GM18505 (cell line): ENCODE results near the gene SEPTIN12.

ENCODE experiments used
- ATAC-seq: cut with Tn5 transposase; IDR thresholded peaks from one replicate; pipeline ENCODE4 v1.9.1; 2021; ENCODE audit not compliant: unreplicated experiment
- POLR2A ChIP-seq: IDR thresholded peaks from 4 replicates; pipeline ENCODE4 v1.6.1; 2011; ENCODE audit warnings: borderline replicate concordance; ENCODE audit not compliant: insufficient read depth, insufficient read length; ENCODE audit errors: extremely low read depth

Gene SEPTIN12, protein sequence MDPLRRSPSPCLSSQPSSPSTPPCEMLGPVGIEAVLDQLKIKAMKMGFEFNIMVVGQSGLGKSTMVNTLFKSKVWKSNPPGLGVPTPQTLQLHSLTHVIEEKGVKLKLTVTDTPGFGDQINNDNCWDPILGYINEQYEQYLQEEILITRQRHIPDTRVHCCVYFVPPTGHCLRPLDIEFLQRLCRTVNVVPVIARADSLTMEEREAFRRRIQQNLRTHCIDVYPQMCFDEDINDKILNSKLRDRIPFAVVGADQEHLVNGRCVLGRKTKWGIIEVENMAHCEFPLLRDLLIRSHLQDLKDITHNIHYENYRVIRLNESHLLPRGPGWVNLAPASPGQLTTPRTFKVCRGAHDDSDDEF

DNA sequence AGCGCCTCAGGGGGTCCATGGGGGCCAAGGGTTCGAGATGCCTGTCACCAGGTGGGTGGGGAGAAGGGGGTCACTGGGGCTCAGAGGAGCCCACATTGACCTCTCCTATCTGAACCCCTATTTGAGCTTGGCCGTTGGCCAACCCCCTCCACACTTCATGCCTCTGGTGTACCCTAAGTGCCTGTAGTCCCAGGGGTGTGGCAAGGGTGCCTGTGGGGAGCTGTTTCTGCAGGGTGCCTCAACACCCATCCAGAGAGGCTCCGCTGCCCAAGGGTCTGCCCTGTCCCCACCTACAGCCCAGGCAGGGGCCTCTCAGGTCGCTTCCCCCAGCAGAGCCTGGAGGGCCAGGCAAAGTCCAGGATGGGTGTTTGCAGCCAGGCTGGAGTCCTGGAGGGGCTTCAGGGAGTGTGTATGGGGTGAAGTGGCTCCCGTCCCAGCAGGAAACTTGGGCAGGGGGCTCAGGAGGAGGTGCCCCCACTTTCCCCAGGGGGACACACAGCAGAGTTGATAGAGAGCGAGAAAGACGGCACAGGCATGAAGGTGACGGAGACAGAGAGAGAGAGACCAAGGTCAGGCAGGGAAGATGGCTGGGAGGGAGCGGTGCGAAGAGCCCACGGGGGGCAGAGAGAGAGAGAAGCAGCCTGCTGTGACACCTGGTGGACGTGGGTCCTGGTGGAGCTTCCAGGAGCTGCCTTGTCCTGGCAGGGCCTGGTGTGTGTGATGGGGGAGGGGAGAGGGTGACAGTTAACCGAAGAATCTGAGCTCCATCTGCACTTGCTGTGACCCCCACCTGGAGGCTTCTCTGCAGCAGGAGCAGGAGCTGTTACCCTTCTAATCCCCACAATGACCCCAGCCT lies at the start of gene SEPTIN12:
Gene SEPTIN12, minus strand, starts transcription at position 719 of the 856 bp plus-strand sequence. Its CDS starts 700 bp downstream, at position 19.
- TF ChIP-seq POLR2A, result no peak

DNA sequence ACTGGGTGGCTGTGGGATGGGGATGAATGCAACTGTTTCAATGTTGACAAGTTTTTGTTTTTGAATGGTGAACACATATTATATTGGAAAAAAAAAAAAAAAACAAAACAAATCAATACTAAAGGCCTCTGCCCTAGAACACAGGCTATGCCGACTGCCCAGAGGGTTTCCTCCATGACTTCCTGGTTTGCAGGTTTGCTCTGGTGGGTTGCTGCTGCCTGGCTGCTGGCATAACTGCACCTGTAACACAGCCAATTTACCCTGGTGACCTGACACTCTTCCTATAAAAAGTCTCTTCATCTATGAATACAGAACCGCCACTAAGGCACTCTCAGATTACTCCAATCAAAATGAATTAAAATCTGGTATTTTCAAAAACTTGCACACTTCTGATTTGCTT lies 48.6 kb upstream of the SEPTIN12 start:
- no peak for TF ChIP-seq POLR2A
- ATAC-seq, result no peak

More for the DNA sequence above, at the start of gene SEPTIN12:
- ATAC-seq, result no peak

DNA sequence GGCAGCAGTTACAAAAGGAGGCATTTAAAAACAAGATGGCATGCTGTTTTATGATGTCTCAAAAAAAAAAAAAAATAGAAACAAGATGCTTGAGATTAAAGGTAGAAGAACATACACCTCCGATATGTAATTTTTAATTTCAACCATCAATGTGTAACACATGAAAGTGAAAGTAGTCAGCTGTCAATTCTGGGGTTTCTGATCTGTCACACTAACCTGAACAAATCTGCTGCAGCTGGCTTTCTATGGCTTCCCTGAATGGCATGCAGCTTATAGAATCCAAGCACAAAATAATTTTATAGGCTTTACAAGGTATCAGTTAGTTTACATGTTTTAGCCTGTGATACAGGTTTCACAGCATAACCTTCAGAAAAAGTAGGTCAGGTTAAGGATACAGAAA lies 45.4 kb upstream of the SEPTIN12 start:
- no peak for TF ChIP-seq POLR2A
- no peak for ATAC-seq

DNA sequence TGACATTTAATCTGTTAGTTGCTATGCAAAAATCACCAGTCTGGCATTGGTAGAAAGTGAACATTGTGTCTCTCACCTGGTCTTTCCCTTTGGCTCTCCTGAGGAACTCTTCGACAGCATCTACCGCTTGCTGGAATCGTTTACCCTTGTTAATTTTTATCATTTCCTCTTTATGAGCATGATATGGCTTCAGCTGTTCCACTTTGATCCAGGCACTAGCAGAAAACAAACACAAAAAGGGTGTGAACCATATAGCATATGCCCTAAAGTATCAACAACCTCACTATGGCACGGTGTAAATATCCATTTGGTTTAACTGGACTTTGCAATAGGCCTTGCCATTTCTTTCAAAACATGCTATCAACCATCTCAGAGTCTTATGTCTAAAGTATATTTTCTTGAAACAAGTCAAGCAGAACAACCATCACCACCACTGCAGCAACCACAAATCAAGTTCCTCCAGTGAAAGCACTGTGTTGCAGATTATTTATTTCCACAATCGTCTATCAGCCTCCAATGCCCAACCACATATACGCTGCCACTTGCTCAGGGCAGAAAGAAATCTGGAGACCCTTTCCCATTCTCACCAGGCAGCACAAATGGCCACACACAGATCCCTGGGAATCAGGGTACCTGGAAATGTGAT lies 44.7 kb upstream of the SEPTIN12 start:
- TF ChIP-seq POLR2A, result no peak
- ATAC-seq, result no peak

DNA sequence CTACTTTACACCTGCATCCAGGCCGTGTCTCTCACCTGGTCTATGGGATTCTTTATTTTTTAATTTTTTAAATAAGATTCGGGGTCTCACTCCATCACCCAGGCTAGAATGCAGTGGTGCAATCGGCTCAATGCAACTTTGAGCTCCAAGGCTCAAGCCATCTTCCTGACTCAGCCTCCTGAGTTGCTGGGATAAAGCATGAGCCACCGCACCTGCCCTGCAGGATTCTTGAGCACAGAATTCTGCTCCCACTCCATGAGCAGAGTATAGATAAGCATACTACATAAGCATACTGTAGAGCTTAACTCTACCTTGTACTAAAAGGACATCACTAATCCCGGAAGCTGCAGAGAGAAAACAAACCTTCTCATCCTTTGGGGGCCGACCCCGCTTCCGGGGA lies 43.5 kb upstream of the SEPTIN12 start:
- ATAC-seq, result no peak
- TF ChIP-seq POLR2A, result no peak

DNA sequence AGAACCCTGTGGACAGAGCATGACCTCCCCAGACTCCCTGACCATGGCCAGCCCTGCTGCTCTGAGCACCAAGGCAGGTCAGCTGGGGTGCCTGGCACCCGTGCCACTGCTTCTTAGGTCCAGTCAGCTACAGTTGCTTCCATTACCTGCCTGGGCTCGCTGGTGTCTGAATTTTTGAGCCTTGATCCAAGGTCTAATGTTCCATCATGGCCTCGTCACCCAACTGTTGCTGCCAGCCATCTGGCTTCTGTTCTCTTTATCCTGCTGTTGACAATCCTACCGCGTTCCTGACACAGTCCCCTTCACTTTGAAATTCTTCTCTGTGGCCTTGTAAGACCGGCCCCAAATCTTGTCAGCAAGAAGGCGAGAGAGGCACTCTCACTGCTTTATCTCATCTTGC lies 42.3 kb upstream of the SEPTIN12 start:
- no peak for ATAC-seq
- no peak for TF ChIP-seq POLR2A

DNA sequence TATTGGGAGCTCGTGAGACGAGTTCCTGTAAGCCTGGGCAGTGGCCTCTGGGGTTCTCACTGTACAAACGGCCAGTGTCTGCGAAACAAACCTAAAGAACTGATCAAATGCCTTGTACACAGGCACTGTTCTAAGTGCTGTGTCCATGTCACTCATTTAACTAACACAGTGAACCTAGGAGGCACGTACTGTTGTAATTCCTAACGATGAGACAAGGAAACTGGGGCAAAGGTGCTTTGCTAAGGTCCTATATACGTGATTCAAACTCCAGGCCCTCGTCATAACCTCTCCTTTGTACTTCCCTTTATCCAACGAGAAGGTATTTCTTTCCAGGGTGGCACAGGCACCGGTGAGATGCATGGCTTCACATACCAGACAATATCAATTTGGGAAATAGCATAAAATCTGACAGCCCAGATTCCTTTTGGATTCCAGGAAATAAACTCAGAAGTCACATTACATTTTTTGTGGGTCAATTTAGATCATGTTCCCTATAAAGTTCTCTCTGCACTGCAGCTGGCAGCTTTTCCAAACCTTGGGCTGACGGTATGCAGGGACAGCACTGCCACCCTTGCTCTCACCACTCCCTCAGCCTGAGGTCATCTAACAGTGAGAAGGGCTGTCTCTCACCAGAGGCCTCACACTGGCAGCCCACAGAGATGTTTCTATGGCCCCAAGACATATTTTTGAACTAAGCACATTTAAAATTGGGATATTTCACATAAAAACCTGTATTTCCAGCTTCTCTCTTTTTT lies 40.6 kb upstream of the SEPTIN12 start:
- TF ChIP-seq POLR2A, result no peak
- no peak for ATAC-seq

DNA sequence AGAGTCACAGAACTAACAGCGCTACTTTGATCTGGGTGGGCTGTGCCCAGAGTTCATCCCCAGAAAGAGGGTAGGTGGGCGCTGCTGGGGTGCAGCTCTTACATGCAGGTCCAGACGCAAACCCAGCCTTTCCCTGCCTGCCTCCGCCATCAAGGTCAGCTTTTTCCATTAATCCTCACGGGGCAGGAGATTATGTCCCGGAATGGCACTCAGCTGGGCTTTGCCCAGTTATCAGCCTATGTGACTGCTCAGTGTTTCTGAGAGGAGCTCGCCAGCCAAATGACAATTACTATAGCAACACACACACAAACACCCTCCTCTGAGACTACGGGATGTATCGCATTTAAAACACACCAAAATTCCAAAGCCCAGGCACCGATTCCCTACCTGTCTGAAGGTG lies 38.8 kb upstream of the SEPTIN12 start:
- no peak for TF ChIP-seq POLR2A
- ATAC-seq, result no peak

DNA sequence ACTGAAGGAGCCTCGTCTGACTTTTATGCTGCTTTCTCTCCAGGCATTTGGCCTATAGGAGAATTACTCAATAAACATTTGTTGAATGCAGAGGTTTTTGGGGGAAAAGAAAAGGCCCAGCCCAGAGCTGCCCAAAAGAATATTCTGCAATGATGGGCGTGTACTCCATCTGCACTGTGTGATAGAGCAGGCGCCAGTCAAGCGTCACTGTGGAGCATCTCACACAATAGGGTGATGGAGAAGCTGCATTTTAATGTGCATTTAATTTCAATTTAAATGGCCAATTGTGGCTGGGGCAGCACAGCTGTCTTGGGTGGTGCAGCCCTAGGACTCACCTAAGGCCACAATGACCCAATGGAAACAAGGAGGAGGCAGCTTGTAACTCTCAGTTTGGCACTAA lies 38.4 kb upstream of the SEPTIN12 start:
- no peak for ATAC-seq
- TF ChIP-seq POLR2A, result no peak

DNA sequence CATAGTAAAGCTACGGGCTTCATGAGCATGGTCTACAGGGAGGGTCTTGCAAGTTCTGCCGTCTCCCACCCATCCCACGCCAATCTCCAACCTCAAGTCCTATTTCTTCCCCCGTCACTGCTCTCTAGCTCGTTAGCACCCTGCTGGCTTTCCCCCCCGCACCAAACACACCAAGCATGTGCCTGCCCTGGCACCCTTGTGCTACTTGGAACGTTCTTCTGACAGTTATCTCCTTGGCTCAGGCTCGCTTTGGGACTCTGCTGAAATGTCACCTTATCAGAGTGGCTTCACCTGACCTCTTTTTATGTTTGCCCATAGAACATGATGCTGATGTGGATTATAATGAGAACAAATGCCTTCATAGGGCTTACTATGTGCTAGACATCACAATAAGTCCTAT lies 37.1 kb upstream of the SEPTIN12 start:
- TF ChIP-seq POLR2A, result no peak
- no peak for ATAC-seq

DNA sequence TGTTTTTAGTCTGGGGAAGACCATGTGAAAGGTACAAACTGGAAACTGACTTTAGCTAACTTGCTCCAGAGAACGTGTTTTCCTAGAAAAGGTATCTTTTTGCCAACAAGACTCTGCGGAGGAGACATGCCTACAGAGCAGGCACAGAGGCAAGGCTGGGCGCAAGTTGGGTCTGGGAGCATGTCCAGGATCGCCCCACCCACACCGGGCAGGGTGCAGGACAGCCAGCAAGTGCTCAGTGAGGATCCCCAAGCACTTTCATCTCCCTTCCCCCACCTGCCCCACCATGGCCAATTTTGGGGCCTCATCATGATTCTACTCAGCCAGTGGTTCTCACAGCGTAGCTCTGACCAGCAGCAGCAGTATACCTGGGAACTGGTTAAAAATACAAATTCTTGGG lies 32.5 kb upstream of the SEPTIN12 start:
- no peak for ATAC-seq
- TF ChIP-seq POLR2A, result no peak

DNA sequence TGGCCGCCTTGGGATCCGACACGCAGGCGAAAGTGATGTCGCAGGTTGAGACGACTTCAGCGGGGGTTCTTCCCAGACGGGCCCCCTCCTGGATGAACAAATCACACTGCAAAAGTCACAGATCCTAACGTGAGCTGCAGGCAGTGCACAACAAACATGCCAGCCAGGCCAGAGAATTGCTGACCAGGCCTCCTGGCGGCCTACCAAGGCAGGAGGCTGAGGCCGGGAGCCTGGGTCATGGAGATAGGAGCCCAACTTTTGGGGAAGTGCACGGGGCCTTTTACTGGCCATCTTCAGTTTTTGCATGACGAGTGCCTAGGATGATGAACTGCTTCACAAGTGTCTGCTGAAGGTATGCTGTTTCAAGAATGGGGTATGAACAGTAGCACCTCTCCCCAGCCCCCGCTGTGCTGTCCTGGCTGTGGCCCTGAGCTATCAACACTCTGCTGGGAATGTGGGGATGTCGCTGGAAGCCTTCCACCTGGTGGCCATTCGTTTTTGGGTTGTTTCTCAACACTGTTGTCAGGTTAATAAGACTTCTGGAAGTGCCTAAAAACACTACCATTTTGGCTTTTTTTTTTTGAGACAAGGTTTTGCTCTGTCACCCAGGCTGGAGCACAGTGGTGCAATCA lies 26.5 kb upstream of the SEPTIN12 start:
- no peak for ATAC-seq
- no peak for TF ChIP-seq POLR2A
